Esophagus squamous epithelium (tissue), 4 donors: ENCODE measurements around the gene PNPLA2.

Experiments
- POLR2A ChIP-seq, 4 donors: fragments of 450-650 bp; IDR thresholded peaks; one replicate each; pipeline ENCODE4 v1.6.1; 2017; ENCODE audit warnings: antibody characterized with exemption in 4 of 4, mild to moderate bottlenecking in 4 of 4, moderate library complexity in 3 of 4
- TF ChIP-seq, protein P1 (sequence below), 6 experiments: fragments of 450-650 bp in 4 of 6; fragments of 200-600 bp in 2 of 6; sonication (generic) in 2 of 6; IDR thresholded peaks; one replicate each; pipeline ENCODE4 v1.5.1; 2016 to 2019; ENCODE audit warnings: antibody characterized with exemption in 6 of 6, mild to moderate bottlenecking in 4 of 6, moderate library complexity in 4 of 6

DNA sequence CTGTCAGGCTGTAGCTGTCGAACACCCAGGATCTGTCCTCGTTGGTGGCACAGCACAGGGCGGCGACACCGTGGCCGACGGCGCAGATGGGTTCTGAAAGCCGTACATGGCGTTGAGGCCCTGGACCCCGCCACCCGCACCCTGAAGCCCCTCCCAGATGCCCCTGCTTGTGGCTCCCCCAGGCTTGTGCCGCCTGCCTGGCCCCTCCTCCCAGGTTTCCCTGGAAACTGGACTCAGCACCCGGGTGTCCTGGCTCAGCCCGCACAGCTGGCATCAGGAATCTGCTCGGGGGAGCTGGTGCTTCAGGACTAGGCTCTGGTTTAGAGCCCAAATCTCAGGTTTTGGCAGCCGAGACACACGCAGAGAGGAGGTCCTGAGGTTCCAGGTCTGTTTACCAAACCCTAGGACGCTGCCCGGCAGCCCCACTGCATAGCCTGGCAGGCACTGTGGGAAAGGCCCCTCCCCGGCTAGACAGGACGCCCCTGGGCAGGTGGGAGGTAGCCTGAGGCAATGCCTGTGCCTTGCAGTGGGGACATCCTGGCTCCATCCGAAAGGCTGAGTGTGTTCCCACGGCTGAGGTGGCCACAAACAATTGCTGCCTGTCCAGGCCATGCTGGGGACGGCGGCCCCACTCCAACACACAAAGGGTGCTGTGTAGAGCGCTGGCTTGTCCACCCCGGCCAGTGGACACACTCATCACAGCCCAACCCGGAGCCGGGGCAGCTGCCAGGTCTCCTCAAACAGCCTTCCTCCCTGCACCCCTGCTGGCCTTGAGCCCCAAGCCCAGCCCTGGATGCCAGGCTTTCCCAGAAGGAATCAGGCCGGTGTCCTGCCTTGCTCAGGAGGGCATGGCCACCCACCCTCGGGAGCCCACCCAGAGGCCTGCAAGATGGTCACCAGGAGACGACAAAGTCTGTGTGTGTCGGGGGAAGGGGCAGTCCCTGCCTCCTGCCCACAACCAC lies 46.0 kb upstream of the PNPLA2 start:
- no peak for TF ChIP-seq POLR2A (IDR thresholded peaks at IDR 0.05)
- TF ChIP-seq, protein P1, sequence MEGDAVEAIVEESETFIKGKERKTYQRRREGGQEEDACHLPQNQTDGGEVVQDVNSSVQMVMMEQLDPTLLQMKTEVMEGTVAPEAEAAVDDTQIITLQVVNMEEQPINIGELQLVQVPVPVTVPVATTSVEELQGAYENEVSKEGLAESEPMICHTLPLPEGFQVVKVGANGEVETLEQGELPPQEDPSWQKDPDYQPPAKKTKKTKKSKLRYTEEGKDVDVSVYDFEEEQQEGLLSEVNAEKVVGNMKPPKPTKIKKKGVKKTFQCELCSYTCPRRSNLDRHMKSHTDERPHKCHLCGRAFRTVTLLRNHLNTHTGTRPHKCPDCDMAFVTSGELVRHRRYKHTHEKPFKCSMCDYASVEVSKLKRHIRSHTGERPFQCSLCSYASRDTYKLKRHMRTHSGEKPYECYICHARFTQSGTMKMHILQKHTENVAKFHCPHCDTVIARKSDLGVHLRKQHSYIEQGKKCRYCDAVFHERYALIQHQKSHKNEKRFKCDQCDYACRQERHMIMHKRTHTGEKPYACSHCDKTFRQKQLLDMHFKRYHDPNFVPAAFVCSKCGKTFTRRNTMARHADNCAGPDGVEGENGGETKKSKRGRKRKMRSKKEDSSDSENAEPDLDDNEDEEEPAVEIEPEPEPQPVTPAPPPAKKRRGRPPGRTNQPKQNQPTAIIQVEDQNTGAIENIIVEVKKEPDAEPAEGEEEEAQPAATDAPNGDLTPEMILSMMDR (IDR thresholded peaks at IDR 0.05), result no peak
